ENCODE results near the gene GAST. TPM values are rescaled to one million over a fixed set of nuclear protein-coding genes. Genes with fewer than 3 reads are reported as not detected.
A peak's percentile ranks its signal among the peaks of the same experiment; 100 is the strongest.

GAST gene
- total and polyA plus RNA-seq, 12 donors, result not detected

GRCh38 chr17:41705271-41705991, 6.7 kb upstream of the GAST start:
- H3K27ac ChIP-seq, result peak overlapping the region in 4 of 5 donors; percentile 19 to 85 (median 72)
- H3K36me3 ChIP-seq (replicated peaks in 1 of 2), result no peaks in the 10 kb centered on the region
- H3K4me3 ChIP-seq, result peak overlapping the region in 1 of 4 donors; percentile 27
- peaks cover 12 to 14% of the 10 kb centered on the region in 2 donors for H3K4me1 ChIP-seq (replicated peaks in 1 of 2)
- TF ChIP-seq CTCF (IDR thresholded peaks at IDR 0.05) (no peak), POLR2A (IDR thresholded peaks at IDR 0.05) (peak in 1 of 2 donors; percentile 16)
- WGBS, 4 donors, result 30 to 43% (median 34%) methylated on average over 12 to 13 of the region's 13 CpGs
- intact Hi-C loops (cut with DNase I), result no loop called here
- no peaks in the 10 kb centered on the region for H3K27me3 ChIP-seq
- H3K9me3 ChIP-seq (replicated peaks in 1 of 3), result no peaks in the 10 kb centered on the region
- peak; percentile 68 to 81 (median 75) for DNase-seq

GRCh38 chr17:41707803-41708669, 4.1 kb upstream of the GAST start:
- no peak overlapping the region for H3K4me3 ChIP-seq
- H3K9me3 ChIP-seq (replicated peaks in 1 of 3), result no peaks in the 10 kb centered on the region
- H3K4me1 ChIP-seq (replicated peaks in 1 of 2), result peaks cover 12 to 14% of the 10 kb centered on the region in 2 donors
- no peaks in the 10 kb centered on the region for H3K36me3 ChIP-seq (replicated peaks in 1 of 2)
- intact Hi-C loops (cut with DNase I), result no loop called here
- 51 to 71% (median 61%) methylated on average over 10 of the region's 10 CpGs for WGBS, 4 donors
- H3K27ac ChIP-seq, result no peak overlapping the region
- TF ChIP-seq CTCF (IDR thresholded peaks at IDR 0.05) (no peak), POLR2A (IDR thresholded peaks at IDR 0.05) (no peak)
- DNase-seq, result no peak
- H3K27me3 ChIP-seq, result no peaks in the 10 kb centered on the region

- intact Hi-C loops (cut with DNase I), result no loop called here
- H3K27me3 ChIP-seq, result no peaks in the 10 kb centered on the region
- no peaks in the 10 kb centered on the region for H3K36me3 ChIP-seq (replicated peaks in 1 of 2)
- no peak overlapping the region for H3K4me3 ChIP-seq
- peaks cover 5 to 7% of the 10 kb centered on the region in 2 donors for H3K4me1 ChIP-seq (replicated peaks in 1 of 2)
- no peak overlapping the region for H3K27ac ChIP-seq
- DNase-seq, result peak in 4 of 7 donors; percentile 48 to 92 (median 64)
- 44 to 53% (median 51%) methylated on average over 8 of the region's 8 CpGs for WGBS, 4 donors
- no peaks in the 10 kb centered on the region for H3K9me3 ChIP-seq (replicated peaks in 1 of 3)
- no peak for TF ChIP-seq POLR2A (IDR thresholded peaks at IDR 0.05)
Measured at GRCh38 chr17:41710472-41711090, 1.6 kb upstream of the GAST start.

- no peak overlapping the region for H3K4me3 ChIP-seq
- H3K4me1 ChIP-seq (replicated peaks in 1 of 2), result peaks cover 0 to 5% of the 10 kb centered on the region in 2 donors
- 62 to 71% (median 65%) methylated on average over 15 of the region's 15 CpGs for WGBS, 4 donors
- no peak overlapping the region for H3K27ac ChIP-seq
- no peaks in the 10 kb centered on the region for H3K9me3 ChIP-seq (replicated peaks in 1 of 3)
- H3K27me3 ChIP-seq, result no peaks in the 10 kb centered on the region
- intact Hi-C loops (cut with DNase I), result no loop called here
- no peaks in the 10 kb centered on the region for H3K36me3 ChIP-seq (replicated peaks in 1 of 2)
- no peak for DNase-seq
- TF ChIP-seq POLR2A (IDR thresholded peaks at IDR 0.05) (no peak), CTCF (IDR thresholded peaks at IDR 0.05) (no peak)
Measured at GRCh38 chr17:41717408-41718286, 5.5 kb downstream of the GAST start.
